ENCODE data around the gene CLMN. TPM values are rescaled to one million over a fixed set of nuclear protein-coding genes. Genes with fewer than 3 reads are reported as not detected.

Gene CLMN
- total and polyA plus RNA-seq, 2 of the 4 experiments (the other 2 are of a cell fraction) = 0.10 to 0.18 TPM

DNA sequence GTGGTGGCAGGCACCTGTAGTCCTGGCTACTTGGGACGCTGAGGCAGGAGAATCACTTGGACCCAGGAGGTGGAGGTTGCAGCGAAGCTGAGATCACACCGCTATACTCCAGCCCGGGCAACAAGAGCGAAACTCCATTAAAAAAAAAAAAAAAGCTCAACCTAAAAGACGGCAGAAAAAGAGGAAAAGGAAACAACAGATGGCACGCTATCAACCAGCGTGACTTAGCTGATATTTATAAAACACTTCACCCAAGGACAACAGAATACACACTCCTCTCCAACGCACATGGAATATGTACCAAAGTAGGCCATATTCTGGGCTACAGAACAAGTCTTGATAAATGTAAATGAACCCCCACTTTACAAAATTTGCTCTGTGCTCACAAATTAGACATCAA, 34.0 kb upstream of the CLMN start:
- H2AK5ac ChIP-seq (ENCODE audit: low read depth, low read length) = no peak overlapping the region
- no peak overlapping the region for H4K8ac ChIP-seq (ENCODE audit: low read depth in 2 of 2, low read length in 2 of 2)
- H3K9ac ChIP-seq (ENCODE audit: low read depth, low read length) = no peak overlapping the region
- no peak overlapping the region for H3K4ac ChIP-seq (ENCODE audit: low read depth, low read length)
- no peak overlapping the region for H4K5ac ChIP-seq (ENCODE audit: low read depth, low read length)
- H2AFZ ChIP-seq (replicated peaks; ENCODE audit: low read length, poor library complexity) = no peak overlapping the region
- DNase-seq (no peak), ATAC-seq (ENCODE audit: low read depth) (no peak)
- no peak overlapping the region for H2BK5ac ChIP-seq (ENCODE audit: low read depth, low read length, poor library complexity, severe bottlenecking)
- no peak overlapping the region for H2BK120ac ChIP-seq (ENCODE audit: low read depth, low read length)
- intact Hi-C loops (cut with micrococcal nuclease) = no loop called here
- no peak overlapping the region for H3K4me3 ChIP-seq (ENCODE audit: insufficient read depth, low read depth, low read length)
- H3K27ac ChIP-seq (ENCODE audit: insufficient read depth, low read length) = no peak overlapping the region
- H3K18ac ChIP-seq (ENCODE audit: low read depth, low read length) = no peak overlapping the region
- no peak overlapping the region for H2AK9ac ChIP-seq (replicated peaks; ENCODE audit: low read depth, low read length, poor library complexity)
- H2BK20ac ChIP-seq (ENCODE audit: low read depth, low read length) = no peak overlapping the region
- dilution Hi-C loops (cut with HindIII; ENCODE audit: low sequenced_read_pairs, unreplicated experiment) = no loop called here
- H4K20me1 ChIP-seq (ENCODE audit: insufficient read depth, low read length) = no peaks in the 10 kb centered on the region
- H3K79me1 ChIP-seq (ENCODE audit: low read depth in 1 of 2, low read length in 2 of 2) = no peaks in the 10 kb centered on the region
- no TSS peak for BruUV-seq (replicated peaks)
- H3K4me1 ChIP-seq (ENCODE audit: control insufficient read depth, insufficient read depth, low read length) = no peaks in the 10 kb centered on the region
- WGBS, 2 experiments (ENCODE audit: extremely low coverage in 2 of 2, insufficient read length in 1 of 2) = no CpG with 5 or more reads among the region's 9 CpGs
- no peaks in the 10 kb centered on the region; the same call in 1 of the 2 replicates for H3K27me3 ChIP-seq (ENCODE audit: control insufficient read depth, insufficient read depth, low read length)
- in situ Hi-C loops (cut with MboI; ENCODE audit: low sequenced_read_pairs) = no loop called here
- H3K4me2 ChIP-seq (ENCODE audit: low read depth, low read length) = no peak overlapping the region
- H2BK15ac ChIP-seq (ENCODE audit: low read depth, low read length) = no peak overlapping the region
- no peak overlapping the region for H3K14ac ChIP-seq (replicated peaks; ENCODE audit: low read depth, low read length)
- no peaks in the 10 kb centered on the region for H3K36me3 ChIP-seq (ENCODE audit: control insufficient read depth, insufficient read depth, low read length)
- no peaks in the 10 kb centered on the region for H3K9me3 ChIP-seq (ENCODE audit: control insufficient read depth, insufficient read depth, low read length)
- no peak overlapping the region for H3K23ac ChIP-seq (ENCODE audit: low read depth, low read length)
- H4K91ac ChIP-seq (ENCODE audit: insufficient read depth, low read depth, low read length) = no peak overlapping the region
- ChIA-PET CTCF (interaction anchor here (1.4 kb wide), 1 partner anchor 14 kb away, joined by 4 read pairs; no protein-coding TSS in a partner anchor), POLR2A (ENCODE audit: unreplicated experiment) (no interaction called here)
- H3K9me1 ChIP-seq (ENCODE audit: insufficient read depth, low read length) = no peaks in the 10 kb centered on the region
- TF ChIP-seq BHLHE40 (IDR thresholded peaks at IDR 0.05; ENCODE audit: low read depth, low read length) (no peak), POLR2A (IDR thresholded peaks at IDR 0.05; ENCODE audit: low read depth, low read length) (no peak), SMC3 (IDR thresholded peaks at IDR 0.05; ENCODE audit: low read depth, low read length) (no peak), CEBPB (IDR thresholded peaks at IDR 0.05; ENCODE audit: low read depth, low read length) (no peak), MAZ (IDR thresholded peaks at IDR 0.05; ENCODE audit: borderline replicate concordance, low read depth, low read length) (no peak), MAFK (IDR thresholded peaks at IDR 0.05; ENCODE audit: low read depth, low read length) (no peak)
- no peak overlapping the region for H3K56ac ChIP-seq (ENCODE audit: extremely low read depth, insufficient read depth, low read length)

Measured in IMR-90 (cell line).